ENCODE results near the gene EFCAB13. TPM values are rescaled to one million over a fixed set of nuclear protein-coding genes. Genes with fewer than 3 reads are reported as not detected.

EFCAB13 gene
- total and polyA plus RNA-seq, 12 donors, result 0.32 to 3.8 (median 2.1) TPM

DNA sequence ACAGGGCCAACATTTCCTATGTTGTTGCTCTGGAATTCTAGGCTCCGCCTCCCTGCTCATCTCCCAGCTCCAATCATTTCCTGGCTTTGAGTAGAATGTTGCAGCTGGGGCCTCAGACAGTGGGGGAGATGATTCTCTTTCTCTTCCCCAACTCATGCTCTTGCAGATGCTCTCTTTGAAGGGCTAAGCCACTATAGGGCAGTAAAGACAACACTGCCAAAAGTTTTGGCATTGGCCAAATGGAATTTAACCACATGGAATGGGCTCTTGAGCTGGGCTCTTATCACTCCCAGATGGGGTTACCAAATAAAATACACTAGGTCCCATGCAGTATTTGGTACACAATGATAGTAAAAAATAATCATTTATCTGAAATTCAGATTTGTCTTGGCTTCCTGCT is 19.6 kb upstream of the EFCAB13 start:
- H3K27me3 ChIP-seq, result no peaks in the 10 kb centered on the region
- WGBS, 2 donors, result 95 to 100% methylated on average over 1 of the region's 1 CpG
- H3K4me3 ChIP-seq, result no peak overlapping the region
- intact Hi-C loops (cut with DNase I), result no loop called here
- H3K36me3 ChIP-seq, result peaks cover 0 to 69% (median 22%) of the 10 kb centered on the region in 9 donors
- H3K9me3 ChIP-seq, result peaks cover 0 to 17% (median 0%) of the 10 kb centered on the region in 11 donors
- TF ChIP-seq CTCF (IDR thresholded peaks at IDR 0.05), result no peak
- DNase-seq, result no peak
- H3K27ac ChIP-seq, result no peak overlapping the region
- no peak for ATAC-seq
- H3K4me1 ChIP-seq, result peaks cover 0 to 19% (median 10%) of the 10 kb centered on the region in 9 donors

DNA sequence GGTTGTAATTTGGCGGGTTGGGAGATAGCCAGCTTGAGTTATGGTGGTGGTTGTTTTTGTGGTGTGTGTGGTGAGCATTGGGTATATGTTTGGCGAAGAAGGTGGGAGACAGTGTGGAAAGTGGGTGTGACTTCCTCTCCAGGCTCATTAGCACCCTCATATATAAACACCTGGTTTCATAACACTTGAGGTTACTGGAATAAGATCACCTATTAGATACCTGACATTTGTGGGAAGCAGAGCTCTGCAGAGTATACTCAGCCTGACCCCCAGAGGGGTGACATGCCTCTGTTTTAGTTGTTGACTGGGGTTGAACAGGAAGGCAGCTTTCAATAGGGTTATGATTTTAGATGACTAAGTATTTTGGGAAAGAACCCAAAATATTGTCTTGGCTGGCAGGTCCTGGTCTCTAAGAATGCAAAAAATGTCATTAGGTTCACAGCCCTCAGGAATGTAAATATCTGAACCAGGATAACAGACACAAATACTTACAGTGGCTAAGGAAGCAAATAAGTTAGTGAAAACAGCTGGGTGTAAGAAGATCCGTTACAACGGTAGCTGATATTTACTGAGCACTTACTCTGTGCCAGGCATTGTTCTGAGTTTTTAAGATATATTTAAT is 18.3 kb upstream of the EFCAB13 start:
- no peak for TF ChIP-seq CTCF (IDR thresholded peaks at IDR 0.05)
- intact Hi-C loops (cut with DNase I), result loop anchor here in 1 of 10 donors (5.0 kb wide), 1 partner anchor 63 kb away; no protein-coding TSS in a partner anchor
- peak; percentile 38 to 82 (median 68) for ATAC-seq
- Histone ChIP-seq H3K36me3 (peaks cover 0 to 57% (median 22%) of the 10 kb centered on the region in 9 donors), H3K27ac (peak overlapping the region in 6 of 10 donors; percentile 28 to 70 (median 48)), H3K4me3 (no peak overlapping the region), H3K27me3 (no peaks in the 10 kb centered on the region), H3K4me1 (peaks cover 0 to 19% (median 10%) of the 10 kb centered on the region in 9 donors), H3K9me3 (peaks cover 0 to 17% (median 0%) of the 10 kb centered on the region in 11 donors)
- WGBS, 2 donors, result 65 to 70% methylated on average over 4 of the region's 4 CpGs
- DNase-seq, result no peak

GRCh38 chr17:47310186-47310733 is 13.5 kb upstream of the EFCAB13 start:
- peaks cover 0 to 19% (median 10%) of the 10 kb centered on the region in 9 donors for H3K4me1 ChIP-seq
- no peak for ATAC-seq
- H3K9me3 ChIP-seq, result no peaks in the 10 kb centered on the region
- DNase-seq, result no peak
- WGBS, 2 donors, result 74 to 78% methylated on average over 4 of the region's 4 CpGs
- no peak overlapping the region for H3K4me3 ChIP-seq
- intact Hi-C loops (cut with DNase I), result loop anchor here in 2 of 10 donors (5.0 to 10.0 kb wide), 2 partner anchors 73 to 145 kb away; no protein-coding TSS in a partner anchor
- no peaks in the 10 kb centered on the region for H3K27me3 ChIP-seq
- peaks cover 0 to 36% (median 0%) of the 10 kb centered on the region in 9 donors for H3K36me3 ChIP-seq
- H3K27ac ChIP-seq, result no peak overlapping the region
- no peak for TF ChIP-seq CTCF (IDR thresholded peaks at IDR 0.05)

DNA sequence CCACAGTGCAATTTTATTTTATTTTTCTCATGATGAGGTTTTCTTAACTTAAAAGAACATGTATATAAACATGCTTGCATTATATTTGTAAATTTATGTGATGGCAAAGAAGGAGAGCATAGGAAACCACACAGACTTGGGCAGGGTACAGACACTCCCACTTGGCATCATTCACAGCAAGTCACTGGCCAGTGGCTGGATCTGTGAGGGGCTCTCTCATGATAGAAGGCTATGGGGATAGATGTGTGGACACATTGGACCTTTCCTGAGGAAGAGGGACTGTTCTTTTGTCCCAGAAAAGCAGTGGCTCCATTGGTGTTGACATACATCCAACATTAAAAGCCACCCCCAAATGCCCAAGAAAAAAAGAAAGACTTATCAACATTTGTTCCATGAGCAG is 12.3 kb upstream of the EFCAB13 start:
- no peak for TF ChIP-seq CTCF (IDR thresholded peaks at IDR 0.05)
- Histone ChIP-seq H3K4me3 (no peak overlapping the region), H3K27ac (no peak overlapping the region), H3K4me1 (peaks cover 0 to 18% (median 6%) of the 10 kb centered on the region in 9 donors), H3K27me3 (no peaks in the 10 kb centered on the region), H3K36me3 (peaks cover 0 to 36% (median 0%) of the 10 kb centered on the region in 9 donors), H3K9me3 (no peaks in the 10 kb centered on the region)
- ATAC-seq (no peak), DNase-seq (no peak)
- intact Hi-C loops (cut with DNase I), result loop anchor here in 2 of 10 donors (5.0 to 10.0 kb wide), 2 partner anchors 74 to 147 kb away; no protein-coding TSS in a partner anchor
